Activated CD8-positive, alpha-beta memory T cell treated with anti-CD3 and anti-CD28 coated beads for 24 hours (primary cell): ENCODE measurements around the gene CLDN5.
"Not testable (repeated sequence)": the region's sequence is repeated elsewhere in the genome, so short reads cannot be mapped to it uniquely, and the experiment has no call there.

Experiments
- DNase-seq: peaks from one replicate; pipeline ENCODE4 v3.0.0-alpha.2; 2020

CLDN5 gene

DNA sequence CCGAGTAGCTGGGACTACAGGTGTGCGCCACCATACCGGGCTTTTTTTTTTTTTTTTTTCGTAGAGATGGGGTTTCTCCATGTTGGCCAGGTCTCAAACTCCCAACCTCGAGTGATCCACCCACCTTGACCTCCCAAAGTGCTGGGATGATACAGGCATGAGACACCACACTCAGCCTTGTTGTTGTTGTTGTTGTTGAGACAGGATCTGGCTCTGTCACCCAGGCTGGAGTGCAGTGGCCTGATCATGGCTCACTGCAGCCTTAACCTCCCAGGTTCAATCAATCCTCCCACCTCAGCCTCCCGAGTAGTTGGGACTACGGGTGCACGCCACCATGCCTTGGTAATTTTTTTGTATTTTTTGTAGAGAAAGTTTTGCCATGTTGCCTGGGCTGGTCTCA, 23.4 kb upstream of the CLDN5 start:
- DNase-seq = no peak

DNA sequence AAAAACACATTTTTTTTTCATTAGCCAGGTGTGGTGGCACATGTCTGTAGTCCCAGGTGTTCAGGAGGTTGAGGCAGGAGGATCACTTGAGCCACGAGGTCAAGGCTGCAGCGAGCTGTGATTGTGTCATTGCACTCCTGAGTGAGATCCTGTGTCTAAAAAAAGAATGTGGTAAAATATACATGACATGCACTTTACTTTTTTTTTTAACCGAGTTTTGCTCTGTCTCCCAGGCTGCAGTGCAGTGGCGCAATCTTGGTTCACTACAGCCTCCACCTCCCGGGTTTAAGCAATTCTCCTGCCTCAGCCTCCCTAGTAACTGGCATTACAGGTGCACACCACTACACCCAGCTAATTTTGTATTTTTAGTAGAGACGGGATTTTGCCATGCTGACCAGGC, 22.5 kb upstream of the CLDN5 start:
- no peak for DNase-seq

GRCh38 chr22:19545935-19546207, 21.7 kb upstream of the CLDN5 start:
- no peak for DNase-seq

GRCh38 chr22:19543970-19544708, 19.9 kb upstream of the CLDN5 start:
- no peak for DNase-seq

DNA sequence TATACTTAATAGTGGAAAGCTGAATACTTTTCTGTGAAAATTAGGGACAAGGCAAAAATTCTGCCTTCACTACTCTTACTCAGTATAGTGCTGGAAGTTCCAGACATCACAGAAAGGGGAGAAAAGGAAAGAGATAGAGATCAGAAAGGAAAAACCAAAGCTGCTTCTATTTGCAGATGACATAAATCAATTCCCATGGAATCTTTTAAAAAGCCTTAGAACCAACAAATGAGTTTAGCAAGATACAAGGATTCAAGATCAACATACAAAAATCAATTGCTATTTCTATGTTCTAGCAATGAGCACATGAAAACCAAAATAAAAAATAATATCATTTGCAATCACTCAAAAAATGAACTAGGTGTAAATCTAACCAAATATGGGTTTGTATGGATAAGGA, 16.2 kb upstream of the CLDN5 start:
- DNase-seq = no peak

DNA sequence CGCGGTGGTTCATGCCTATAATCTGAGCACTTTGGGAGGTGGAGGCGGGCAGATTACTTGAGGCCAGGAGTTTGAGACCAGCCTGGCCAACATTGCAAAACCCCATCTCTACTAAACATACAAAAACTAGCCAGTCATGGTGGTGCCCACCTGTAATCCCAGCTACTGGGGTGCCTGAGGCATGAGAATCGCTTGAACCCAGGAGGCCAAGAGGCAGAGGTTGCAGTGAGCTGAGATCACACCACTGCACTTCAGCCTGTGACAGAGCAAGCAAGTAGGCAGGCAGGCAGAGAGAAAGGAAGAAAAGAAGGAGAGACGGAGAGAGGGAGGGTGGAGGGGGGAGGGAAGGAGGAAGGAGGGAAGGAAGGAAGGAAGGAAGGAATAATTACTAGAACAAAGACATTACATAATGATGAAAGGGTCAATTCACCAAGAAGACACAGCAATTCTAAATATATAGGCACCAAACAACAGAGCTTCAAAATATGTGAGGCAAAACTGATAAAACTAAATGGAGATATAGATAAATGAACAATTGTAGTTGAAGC, 13.8 kb upstream of the CLDN5 start:
- DNase-seq = no peak

DNA sequence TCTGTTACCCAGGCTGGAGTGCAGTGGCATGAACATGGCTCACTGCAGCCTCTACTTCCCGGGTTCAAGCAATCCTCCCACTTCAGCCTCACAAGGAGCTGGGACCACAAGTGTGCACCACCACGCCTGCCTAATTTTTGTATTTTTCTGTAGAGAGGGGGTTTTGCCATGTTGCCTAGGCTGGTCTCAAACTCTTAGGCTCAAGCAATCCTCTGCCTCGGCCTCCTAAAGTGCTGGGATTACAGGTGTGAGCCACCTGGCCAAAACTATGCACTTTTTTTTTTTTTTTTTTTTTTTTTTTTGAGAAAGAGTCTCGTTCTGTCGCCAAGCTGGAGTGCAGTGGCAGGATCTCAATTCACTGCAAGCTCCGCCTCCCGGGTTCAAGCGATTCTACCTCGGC, 12.4 kb upstream of the CLDN5 start:
- no peak for DNase-seq

- no peak for DNase-seq
These were observed 10.8 kb upstream of the CLDN5 start for GRCh38 chr22:19535001-19535400.

- no peak for DNase-seq
These were observed 9.6 kb upstream of the CLDN5 start for GRCh38 chr22:19533857-19534256.

DNA sequence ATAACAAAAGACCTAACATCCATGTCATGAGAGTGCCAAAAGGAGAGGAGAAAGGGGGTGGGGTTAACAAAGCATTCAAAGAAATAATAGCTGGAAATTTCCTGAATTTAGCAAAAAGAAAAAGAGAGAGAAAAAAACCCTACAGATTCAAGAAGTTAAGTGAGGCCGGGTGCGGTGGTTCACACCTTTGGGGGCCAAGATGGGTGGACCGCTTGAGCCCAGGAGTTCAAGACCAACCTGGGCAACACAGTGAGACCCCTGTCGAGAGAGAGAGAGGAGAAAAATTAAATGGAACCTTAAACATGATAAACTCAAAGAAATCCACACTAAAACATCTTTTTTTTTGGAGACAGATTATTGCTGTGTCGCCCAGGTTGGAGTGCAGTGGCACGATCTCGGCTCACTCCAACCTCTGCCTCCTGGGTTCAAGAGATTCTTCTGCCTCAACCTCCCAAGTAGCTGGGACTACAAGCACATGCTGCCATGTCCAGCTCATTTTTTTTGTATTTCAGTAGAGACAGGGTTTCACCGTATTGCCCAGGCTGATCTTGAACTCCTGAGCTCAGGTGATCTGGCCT, 8.9 kb upstream of the CLDN5 start:
- no peak for DNase-seq

GRCh38 chr22:19531327-19531726, 7.1 kb upstream of the CLDN5 start:
- DNase-seq = not testable (repeated sequence)

DNA sequence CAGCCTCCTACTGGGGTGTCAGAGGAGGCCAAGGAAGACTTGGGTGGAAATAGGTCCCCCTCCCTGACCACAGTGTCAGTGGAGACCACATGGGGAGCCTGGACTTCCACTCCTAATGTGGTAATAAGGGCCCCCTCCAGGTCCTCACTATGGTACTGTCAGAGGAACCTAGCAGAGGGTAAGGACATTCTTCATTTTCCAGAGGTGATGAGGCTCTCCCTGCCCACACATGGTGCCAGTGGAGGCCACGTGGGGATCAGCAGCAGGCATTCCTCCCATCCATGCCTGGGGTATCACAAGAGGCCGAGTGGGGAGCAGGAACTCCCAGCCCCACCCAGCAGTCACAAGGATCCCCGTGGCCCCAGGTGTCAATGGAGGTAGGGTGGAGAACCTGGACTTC, 6.5 kb upstream of the CLDN5 start:
- no peak for DNase-seq

- no peak for DNase-seq
These were observed 5.6 kb upstream of the CLDN5 start for GRCh38 chr22:19529811-19530210.

DNA sequence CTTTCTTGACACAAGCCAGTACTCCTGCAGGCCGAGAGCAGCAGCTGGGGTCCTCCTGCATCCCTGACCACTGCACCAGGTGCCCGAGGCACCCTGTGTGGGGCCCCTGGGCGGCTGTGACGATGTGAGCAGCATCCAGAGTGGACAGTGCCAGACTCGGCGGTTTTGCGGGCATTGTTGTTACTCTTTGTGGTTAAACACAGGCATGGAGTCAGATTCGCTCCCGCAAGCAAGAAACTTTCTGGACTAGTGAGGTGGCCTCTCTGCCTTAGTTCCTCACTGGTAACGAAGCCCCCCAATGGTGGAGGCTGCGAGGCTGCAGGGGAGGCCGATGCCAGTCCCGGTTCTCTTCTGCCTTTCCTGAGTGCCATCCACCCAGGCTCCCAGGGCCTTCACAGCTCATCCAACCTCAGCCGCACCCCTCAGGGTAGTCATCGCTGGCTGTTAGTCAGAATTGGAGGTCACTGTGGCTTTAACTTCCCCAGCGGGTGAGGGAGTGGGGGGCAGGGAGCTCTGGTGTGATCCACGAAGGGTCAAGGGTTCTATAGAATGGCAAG, 3.7 kb upstream of the CLDN5 start:
- no peak for DNase-seq

- DNase-seq = no peak
These were observed 3.1 kb upstream of the CLDN5 start for GRCh38 chr22:19527321-19527721.

GRCh38 chr22:19526702-19527111, 2.5 kb upstream of the CLDN5 start:
- no peak for DNase-seq

GRCh38 chr22:19526076-19526701, 2.0 kb upstream of the CLDN5 start:
- DNase-seq = no peak

GRCh38 chr22:19525666-19526065, 1.5 kb upstream of the CLDN5 start:
- DNase-seq = no peak

- DNase-seq = no peak
These were observed 978 bp upstream of the CLDN5 start for GRCh38 chr22:19525116-19525660.

DNA sequence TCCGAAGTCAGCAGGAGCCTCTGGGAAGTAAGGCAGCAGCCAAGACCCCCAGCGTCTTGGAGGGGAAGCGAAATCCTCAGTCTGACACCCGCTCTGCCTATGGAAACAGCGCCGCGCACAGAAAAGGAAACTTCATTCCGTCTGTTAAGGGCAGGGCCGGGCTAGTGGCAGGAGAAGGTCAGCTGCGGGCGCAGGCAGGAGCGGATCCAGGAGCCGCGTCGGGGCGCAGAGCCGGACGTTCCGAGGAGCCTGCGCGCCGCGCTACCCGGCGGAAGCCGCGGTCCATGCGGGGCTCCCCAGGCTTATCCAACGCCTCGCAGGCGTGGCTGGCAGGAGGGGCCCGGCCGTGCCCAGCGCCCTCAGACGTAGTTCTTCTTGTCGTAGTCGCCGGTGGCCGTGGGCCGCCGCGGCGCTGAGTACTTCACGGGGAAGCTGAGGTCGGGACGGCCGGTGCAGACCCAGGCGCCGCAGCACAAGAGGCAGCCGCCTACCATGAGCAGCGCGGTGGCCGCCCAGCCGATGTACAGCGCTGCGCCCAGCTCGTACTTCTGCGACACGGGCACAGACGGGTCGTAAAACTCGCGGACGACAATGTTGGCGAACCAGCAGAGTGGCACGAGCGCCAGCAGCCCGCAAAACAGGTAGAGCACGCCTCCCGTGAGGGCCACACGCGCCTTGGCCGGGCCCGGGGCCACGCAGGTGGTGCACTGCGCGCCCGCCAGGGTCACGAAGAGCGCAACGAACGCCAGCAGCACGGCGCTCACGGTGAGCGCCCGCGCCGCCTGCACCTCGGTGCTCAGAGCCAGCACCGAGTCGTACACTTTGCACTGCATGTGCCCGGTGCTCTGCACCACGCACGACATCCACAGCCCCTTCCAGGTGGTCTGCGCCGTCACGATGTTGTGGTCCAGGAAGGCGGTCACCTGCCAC, 705 bp downstream of the CLDN5 start:
- peak; percentile 68 for DNase-seq

GRCh38 chr22:19522881-19523239, 1.4 kb downstream of the CLDN5 start:
- DNase-seq = no peak

DNA sequence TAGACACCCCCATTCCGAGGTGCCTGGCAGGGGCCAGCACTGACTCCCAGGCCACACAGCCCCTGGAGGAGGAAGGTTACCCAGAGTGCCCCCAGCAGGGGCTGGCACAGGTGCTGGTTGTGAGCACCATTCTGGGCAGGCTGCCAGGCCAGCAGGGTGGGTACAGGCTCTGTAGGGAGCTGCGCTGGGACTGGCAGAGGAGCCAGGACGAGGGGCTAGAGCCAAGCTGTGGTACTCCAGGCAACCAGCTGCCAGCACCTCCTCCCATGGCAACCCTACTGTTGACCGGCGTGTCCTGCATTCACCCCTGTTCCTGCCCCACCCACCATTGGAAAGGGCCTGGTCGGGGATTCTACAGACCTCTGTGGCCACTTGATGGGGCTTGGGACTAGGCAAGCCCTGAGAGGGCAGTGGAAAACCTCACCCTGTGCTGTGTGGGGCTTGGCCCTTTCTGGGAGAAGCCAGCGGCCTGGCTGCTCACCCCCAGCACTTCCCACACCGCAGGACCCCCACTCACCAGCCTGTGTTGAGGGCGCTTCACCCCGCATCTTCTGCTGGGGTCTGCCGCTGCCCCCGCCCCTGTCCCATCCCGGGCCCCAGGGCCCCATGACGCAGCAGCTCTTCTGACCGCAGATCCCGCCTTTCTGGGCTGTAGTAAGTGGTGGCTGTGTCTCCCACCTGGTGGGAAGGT, 1.9 kb downstream of the CLDN5 start:
- DNase-seq = no peak
